HTR-8/SVneo (cell line): Measurements from ENCODE around the gene HPSE2.
"Not testable (repeated sequence)": the region's sequence is repeated elsewhere in the genome, so short reads cannot be mapped to it uniquely, and the experiment has no call there.

ENCODE experiments used
- DNase-seq: peaks from one replicate; pipeline ENCODE4 v3.0.0; 2011; ENCODE audit warnings: low spot score, mixed read lengths; ENCODE audit not compliant: insufficient read length
- FAIRE-seq: peaks from 2 replicates; lab custom pipeline; 2011; peaks lifted over from hg19 to GRCh38; lab: Jason Lieb, UNC

The HPSE2 gene

GRCh38 chr10:99170116-99170675 is 65.5 kb downstream of the HPSE2 start:
- DNase-seq (no peak), FAIRE-seq (no peak)

- no peak for FAIRE-seq
Observed at GRCh38 chr10:99161165-99161564, 74.5 kb downstream of the HPSE2 start.

GRCh38 chr10:99143651-99144050 is 92.0 kb downstream of the HPSE2 start:
- no peak for DNase-seq
- FAIRE-seq, result no peak

More at GRCh38 chr10:99161165-99161564, 74.5 kb downstream of the HPSE2 start:
- DNase-seq, result no peak

GRCh38 chr10:99143011-99143410 is 92.6 kb downstream of the HPSE2 start:
- FAIRE-seq (no peak), DNase-seq (no peak)

GRCh38 chr10:99132897-99133296 is 102.8 kb downstream of the HPSE2 start:
- FAIRE-seq, DNase-seq: not testable (repeated sequence)

- FAIRE-seq, result no peak
- no peak for DNase-seq
Observed at GRCh38 chr10:99125879-99126278, 109.8 kb downstream of the HPSE2 start.

GRCh38 chr10:99124376-99124775 is 111.3 kb downstream of the HPSE2 start:
- no peak for DNase-seq
- FAIRE-seq, result no peak

- FAIRE-seq (no peak), DNase-seq (no peak)
Observed at GRCh38 chr10:99123851-99124250, 111.8 kb downstream of the HPSE2 start.

- FAIRE-seq (no peak), DNase-seq (no peak)
Observed at GRCh38 chr10:99123336-99123735, 112.3 kb downstream of the HPSE2 start.

GRCh38 chr10:99119258-99119748 is 116.3 kb downstream of the HPSE2 start:
- FAIRE-seq, result no peak

GRCh38 chr10:99115703-99116102 is 119.9 kb downstream of the HPSE2 start:
- DNase-seq (no peak), FAIRE-seq (no peak)

More at GRCh38 chr10:99119258-99119748, 116.3 kb downstream of the HPSE2 start:
- DNase-seq, result no peak

GRCh38 chr10:99085358-99085757 is 150.3 kb downstream of the HPSE2 start:
- DNase-seq, result no peak
- no peak for FAIRE-seq

GRCh38 chr10:99084161-99084560 is 151.5 kb downstream of the HPSE2 start:
- no peak for DNase-seq
- FAIRE-seq, result no peak

GRCh38 chr10:99080275-99080945 is 155.2 kb downstream of the HPSE2 start:
- DNase-seq (no peak), FAIRE-seq (no peak)

- FAIRE-seq (no peak), DNase-seq (no peak)
Observed at GRCh38 chr10:99062591-99062990, 173.1 kb downstream of the HPSE2 start.

GRCh38 chr10:99058762-99059161 is 176.9 kb downstream of the HPSE2 start:
- no peak for FAIRE-seq

GRCh38 chr10:99057936-99058690 is 177.5 kb downstream of the HPSE2 start:
- DNase-seq (no peak), FAIRE-seq (no peak)

More at GRCh38 chr10:99058762-99059161, 176.9 kb downstream of the HPSE2 start:
- DNase-seq, result no peak

- FAIRE-seq (no peak), DNase-seq (no peak)
Observed at GRCh38 chr10:99045671-99046070, 190.0 kb downstream of the HPSE2 start.

- no peak for DNase-seq
- FAIRE-seq, result no peak
Observed at GRCh38 chr10:99042051-99042771, 193.4 kb downstream of the HPSE2 start.

- no peak for FAIRE-seq
- no peak for DNase-seq
Observed at GRCh38 chr10:99041468-99041867, 194.2 kb downstream of the HPSE2 start.
